IMR-90 (cell line): ENCODE data around the gene PRMT1. TPM values are rescaled to one million over a fixed set of nuclear protein-coding genes. Genes with fewer than 3 reads are reported as not detected.

Experiments
- ATAC-seq: fragments of 200-7000 bp; cut with Tn5 transposase; 2 replicates; pipeline ENCODE4 v1.9.1; 2020; ENCODE audit warnings: low read depth, mild to moderate bottlenecking, moderate library complexity
- BruUV-seq: library from RNA; stranded (reverse); fragments of 400-500 nt; replicated peaks from 2 replicates; lab custom pipeline; 2021; lab: Mats Ljungman, UMichigan
- CTCF ChIA-PET: fragments of 300-600 bp; formaldehyde crosslinking; extraction: SDS; loops from one replicate; lab custom pipeline; 2021; ENCODE audit warnings: antibody characterized with exemption; lab: Yijun Ruan, JAX
- POLR2A ChIA-PET: fragments of 300-600 bp; sonication (Branson Sonifier 250); formaldehyde crosslinking; loops from one replicate; lab custom pipeline; 2022; ENCODE audit warnings: antibody characterized with exemption; ENCODE audit not compliant: unreplicated experiment; lab: Charles Lee
- DNase-seq: peaks from one replicate; pipeline ENCODE4 v3.0.0; 2013
- H2AFZ ChIP-seq: replicated peaks from 2 replicates; pipeline ENCODE3; 2013; ENCODE audit warnings: low read length, mild to moderate bottlenecking; ENCODE audit not compliant: poor library complexity
- H2AK5ac ChIP-seq: 2 replicates; pipeline ENCODE4 v1.6.1; 2013; ENCODE audit warnings: low read depth, low read length, inconsistent platforms
- H2AK9ac ChIP-seq: replicated peaks from 2 replicates; pipeline ENCODE3; 2013; ENCODE audit warnings: mild to moderate bottlenecking, low read depth, low read length, moderate library complexity; ENCODE audit not compliant: poor library complexity
- H2BK120ac ChIP-seq: 2 replicates; pipeline ENCODE4 v1.6.1; 2013; ENCODE audit warnings: low read depth, low read length, inconsistent platforms
- H2BK15ac ChIP-seq: 3 replicates; pipeline ENCODE4 v1.6.1; 2013; ENCODE audit warnings: low read depth, low read length, inconsistent platforms
- H2BK20ac ChIP-seq: 2 replicates; pipeline ENCODE4 v1.6.1; 2013; ENCODE audit warnings: low read depth, mild to moderate bottlenecking, inconsistent platforms, low read length, moderate library complexity
- H2BK5ac ChIP-seq: 2 replicates; pipeline ENCODE4 v1.6.1; 2013; ENCODE audit warnings: mild to moderate bottlenecking, low read depth, low read length, inconsistent platforms; ENCODE audit not compliant: poor library complexity, severe bottlenecking
- H3K14ac ChIP-seq: replicated peaks from 2 replicates; pipeline ENCODE4 v1.6.1; 2013; ENCODE audit warnings: low read depth, low read length, inconsistent platforms
- H3K18ac ChIP-seq: 2 replicates; pipeline ENCODE4 v1.6.1; 2013; ENCODE audit warnings: low read depth, low read length, control low read depth
- H3K23ac ChIP-seq: 2 replicates; pipeline ENCODE4 v1.6.1; 2013; ENCODE audit warnings: low read depth, low read length, inconsistent platforms
- H3K27ac ChIP-seq: 2 replicates; pipeline ENCODE4 v1.5.1; 2013; ENCODE audit warnings: mild to moderate bottlenecking, control low read depth, low read length; ENCODE audit not compliant: insufficient read depth
- H3K27me3 ChIP-seq: 2 replicates; pipeline ENCODE4 v1.6.1; 2013; ENCODE audit warnings: low read length; ENCODE audit not compliant: control insufficient read depth, insufficient read depth
- H3K36me3 ChIP-seq: 2 replicates; pipeline ENCODE4 v1.6.1; 2013; ENCODE audit warnings: low read length, mixed read lengths; ENCODE audit not compliant: control insufficient read depth, insufficient read depth
- H3K4ac ChIP-seq: 2 replicates; pipeline ENCODE4 v1.6.1; 2013; ENCODE audit warnings: low read depth, low read length, inconsistent platforms
- H3K4me1 ChIP-seq: 2 replicates; pipeline ENCODE4 v1.6.1; 2013; ENCODE audit warnings: low read length, mixed read lengths; ENCODE audit not compliant: control insufficient read depth, insufficient read depth
- H3K4me2 ChIP-seq: 2 replicates; pipeline ENCODE4 v1.6.1; 2013; ENCODE audit warnings: low read depth, mild to moderate bottlenecking, control low read depth, low read length, moderate library complexity
- H3K4me3 ChIP-seq: 2 replicates; pipeline ENCODE4 v1.5.1; 2013; ENCODE audit warnings: low read depth, mild to moderate bottlenecking, control low read depth, low read length, moderate library complexity; ENCODE audit not compliant: insufficient read depth
- H3K56ac ChIP-seq: 2 replicates; pipeline ENCODE4 v1.6.1; 2013; ENCODE audit warnings: low read length, inconsistent platforms; ENCODE audit not compliant: insufficient read depth; ENCODE audit errors: extremely low read depth
- H3K79me1 ChIP-seq, 2 experiments: 2 replicates each; pipeline ENCODE4 v1.6.1; 2013; ENCODE audit warnings: low read length in 2 of 2, inconsistent platforms in 1 of 2, low read depth in 1 of 2
- H3K9ac ChIP-seq: 2 replicates; pipeline ENCODE4 v1.6.1; 2013; ENCODE audit warnings: low read depth, low read length, control low read depth
- H3K9me1 ChIP-seq: 2 replicates; pipeline ENCODE4 v1.6.1; 2013; ENCODE audit warnings: low read length, inconsistent platforms; ENCODE audit not compliant: insufficient read depth
- H3K9me3 ChIP-seq: 2 replicates; pipeline ENCODE4 v1.6.1; 2013; ENCODE audit warnings: low read length; ENCODE audit not compliant: control insufficient read depth, insufficient read depth
- H4K20me1 ChIP-seq: 2 replicates; pipeline ENCODE4 v1.6.1; 2013; ENCODE audit warnings: low read length, inconsistent platforms; ENCODE audit not compliant: insufficient read depth
- H4K5ac ChIP-seq: 2 replicates; pipeline ENCODE4 v1.6.1; 2013; ENCODE audit warnings: mild to moderate bottlenecking, low read depth, low read length, control low read depth
- H4K8ac ChIP-seq, 2 experiments: 2 replicates each; pipeline ENCODE4 v1.6.1; 2013; ENCODE audit warnings: low read depth in 2 of 2, low read length in 2 of 2, control low read depth in 1 of 2, inconsistent platforms in 1 of 2
- H4K91ac ChIP-seq: 2 replicates; pipeline ENCODE4 v1.6.1; 2013; ENCODE audit warnings: low read depth, low read length, inconsistent platforms; ENCODE audit not compliant: insufficient read depth
- CEBPB ChIP-seq: IDR thresholded peaks from 2 replicates; pipeline ENCODE4 v1.6.1; 2012; ENCODE audit warnings: low read depth, low read length, improper control_type of control experiment
- MAFK ChIP-seq: IDR thresholded peaks from 2 replicates; pipeline ENCODE4 v1.6.1; 2012; ENCODE audit warnings: low read depth, low read length, improper control_type of control experiment
- MAZ ChIP-seq: IDR thresholded peaks from 2 replicates; pipeline ENCODE4 v1.6.1; 2012; ENCODE audit warnings: low read depth, mild to moderate bottlenecking, low read length, improper control_type of control experiment, moderate library complexity, borderline replicate concordance
- MXI1 ChIP-seq: IDR thresholded peaks from 2 replicates; pipeline ENCODE4 v1.6.1; 2012; ENCODE audit warnings: low read depth, mild to moderate bottlenecking, low read length, moderate library complexity, borderline replicate concordance
- RAD21 ChIP-seq: IDR thresholded peaks from 2 replicates; pipeline ENCODE4 v1.6.1; 2012; ENCODE audit warnings: low read length, improper control_type of control experiment
- RCOR1 ChIP-seq: IDR thresholded peaks from 2 replicates; pipeline ENCODE4 v1.6.1; 2012; ENCODE audit warnings: mild to moderate bottlenecking, low read length, improper control_type of control experiment; ENCODE audit not compliant: insufficient replicate concordance
- RFX5 ChIP-seq: IDR thresholded peaks from 2 replicates; pipeline ENCODE4 v1.8.0; 2012; ENCODE audit warnings: low read depth, mild to moderate bottlenecking, low read length, moderate library complexity
- SMC3 ChIP-seq: fragments of 150-350 bp; IDR thresholded peaks from 2 replicates; pipeline ENCODE4 v1.6.1; 2016; ENCODE audit warnings: low read depth, mild to moderate bottlenecking, antibody characterized with exemption, low read length, moderate library complexity
- WGBS, 2 experiments: methylation state at CpG; one replicate each; pipeline versions ENCODE4 v1.1.5 to v1.1.7; 2013; ENCODE audit warnings: missing lambda C conversion rate in 2 of 2; ENCODE audit not compliant: insufficient read length in 1 of 2; ENCODE audit errors: extremely low coverage in 2 of 2; 5-methylcytosine and 5-hydroxymethylcytosine counted together
- dilution Hi-C: fragments of 300-500 bp; cut with HindIII; formaldehyde crosslinking; loops from one replicate; pipeline ENCODE4 v1.14.3; 2018; ENCODE audit warnings: low sequenced_read_pairs; ENCODE audit not compliant: unreplicated experiment
- in situ Hi-C: fragments of 300-500 bp; cut with MboI; formaldehyde crosslinking; loops from 3 replicates; pipeline ENCODE4 v1.14.3; 2019; ENCODE audit warnings: low sequenced_read_pairs, inconsistent platforms, mixed read lengths
- intact Hi-C: fragments of 100-400 bp; cut with micrococcal nuclease; formaldehyde crosslinking; loops from 2 replicates; pipeline ENCODE4 v1.10.0; 2022
- polyA plus RNA-seq, 3 experiments: library from polyadenylated mRNA; depleted of rRNA; stranded (reverse); fragments of >200 nt; gene quantifications; 2 replicates each; pipeline ENCODE4 v1.2.3, GENCODE V29; 2012; ENCODE audit warnings: low replicate concordance in 1 of 3
- total RNA-seq: library from RNA; depleted of rRNA; stranded (reverse); fragments of >200 nt; gene quantifications from 2 replicates; pipeline ENCODE4 v1.2.3, GENCODE V29; 2012
- TF ChIP-seq, protein P1 (sequence below): fragments of 150-350 bp; IDR thresholded peaks from 2 replicates; pipeline ENCODE4 v1.6.1; 2016; ENCODE audit warnings: low read depth, mild to moderate bottlenecking, low read length, moderate library complexity, borderline replicate concordance

PRMT1 gene
- total and polyA plus RNA-seq, 2 of the 4 experiments (the other 2 are of a cell fraction), result 497 to 840 TPM

DNA sequence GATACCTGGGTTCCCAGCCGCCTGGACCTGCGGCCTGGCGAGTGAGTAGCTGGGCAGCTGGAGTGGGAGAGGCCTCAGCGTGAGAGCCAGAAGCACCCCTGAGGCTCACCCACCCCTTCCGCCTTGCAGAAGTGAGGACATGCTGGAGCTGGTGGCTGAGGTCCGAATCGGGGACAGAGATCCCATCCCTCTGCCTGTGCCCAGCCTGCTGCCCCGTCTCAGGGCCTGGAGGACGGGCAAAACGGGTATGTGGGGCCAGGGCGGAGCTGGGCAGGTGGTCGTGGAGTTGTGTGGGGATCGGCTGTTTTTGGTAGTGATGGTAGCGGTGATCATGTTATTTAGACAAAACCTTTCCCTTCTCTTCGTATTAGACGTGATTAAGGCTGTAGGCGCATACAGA is 30.5 kb upstream of the PRMT1 start:
- no peak for DNase-seq
- no peak overlapping the region for H3K23ac ChIP-seq
- no peak overlapping the region for H2BK15ac ChIP-seq
- H3K18ac ChIP-seq, result no peak overlapping the region
- ChIA-PET CTCF (no interaction called here), POLR2A (no interaction called here)
- no peak overlapping the region for H2BK5ac ChIP-seq
- H3K4me3 ChIP-seq, result no peak overlapping the region
- H4K20me1 ChIP-seq, result peaks cover 47% of the 10 kb centered on the region
- BruUV-seq, result no TSS peak
- H3K4me1 ChIP-seq, result 0 out of 2 replicates have a peak, but pooled peaks cover 2% of the 10 kb centered on the region
- TF ChIP-seq MXI1 (no peak), MAFK (no peak), RAD21 (no peak), CEBPB (no peak), RFX5 (no peak), SMC3 (no peak), MAZ (no peak), RCOR1 (no peak)
- TF ChIP-seq, protein P1, sequence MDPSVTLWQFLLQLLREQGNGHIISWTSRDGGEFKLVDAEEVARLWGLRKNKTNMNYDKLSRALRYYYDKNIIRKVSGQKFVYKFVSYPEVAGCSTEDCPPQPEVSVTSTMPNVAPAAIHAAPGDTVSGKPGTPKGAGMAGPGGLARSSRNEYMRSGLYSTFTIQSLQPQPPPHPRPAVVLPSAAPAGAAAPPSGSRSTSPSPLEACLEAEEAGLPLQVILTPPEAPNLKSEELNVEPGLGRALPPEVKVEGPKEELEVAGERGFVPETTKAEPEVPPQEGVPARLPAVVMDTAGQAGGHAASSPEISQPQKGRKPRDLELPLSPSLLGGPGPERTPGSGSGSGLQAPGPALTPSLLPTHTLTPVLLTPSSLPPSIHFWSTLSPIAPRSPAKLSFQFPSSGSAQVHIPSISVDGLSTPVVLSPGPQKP, result no peak
- H3K27ac ChIP-seq, result no peak overlapping the region
- H3K9me3 ChIP-seq, result no peaks in the 10 kb centered on the region
- H2AK9ac ChIP-seq, result no peak overlapping the region
- no peak overlapping the region for H4K8ac ChIP-seq
- H3K14ac ChIP-seq, result no peak overlapping the region
- no peak overlapping the region for H2AFZ ChIP-seq
- no CpG with 5 or more reads among the region's 17 CpGs for WGBS, 2 experiments
- intact Hi-C loops (no loop called here), in situ Hi-C loops (no loop called here), dilution Hi-C loops (no loop called here)
- 0 out of 2 replicates have a peak, but pooled peaks cover 8% of the 10 kb centered on the region for H3K9me1 ChIP-seq
- no peak for ATAC-seq
- no peak overlapping the region for H4K91ac ChIP-seq
- no peak overlapping the region for H2AK5ac ChIP-seq
- H3K9ac ChIP-seq, result no peak overlapping the region
- H3K27me3 ChIP-seq, result no peaks in the 10 kb centered on the region
- peaks cover 49 to 74% of the 10 kb centered on the region in 2 experiments for H3K79me1 ChIP-seq
- no peak overlapping the region for H2BK20ac ChIP-seq
- H4K5ac ChIP-seq, result no peak overlapping the region
- no peak overlapping the region for H3K4ac ChIP-seq
- H3K36me3 ChIP-seq, result peaks cover 42% of the 10 kb centered on the region
- H3K4me2 ChIP-seq, result no peak overlapping the region
- H3K56ac ChIP-seq, result no peak overlapping the region
- H2BK120ac ChIP-seq, result no peak overlapping the region
